ENCODE data around the gene CDH4.

CDH4 gene

DNA sequence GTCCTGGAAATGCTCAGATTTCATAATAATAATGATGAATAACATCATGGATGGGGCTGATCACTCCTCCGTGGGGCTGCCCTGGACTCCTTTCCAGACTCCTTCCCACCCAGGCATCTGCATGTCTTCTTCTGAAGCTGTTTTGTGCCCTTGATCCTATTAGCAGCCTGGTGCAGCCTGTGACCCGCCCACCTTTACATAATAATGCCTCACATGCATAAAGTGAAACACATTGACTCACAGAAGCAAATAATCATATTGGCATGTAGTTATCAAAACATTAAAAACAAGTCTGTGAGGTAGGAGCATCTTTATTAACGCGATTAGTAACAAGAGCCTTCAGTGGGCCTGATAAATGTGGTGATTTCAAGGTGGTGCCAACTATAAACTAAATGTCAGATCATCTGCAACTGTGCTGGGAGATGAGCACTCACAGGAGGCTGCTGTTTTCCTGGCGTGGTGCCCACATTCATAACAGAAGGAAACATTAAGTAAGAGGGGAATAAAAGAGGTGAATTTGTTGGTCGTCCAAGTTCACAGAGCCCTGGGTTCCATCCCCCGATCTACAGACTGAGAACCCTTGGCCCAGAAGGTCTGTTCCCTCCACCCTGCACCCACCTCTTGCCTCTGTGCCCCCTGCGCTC is 344.7 kb downstream of the CDH4 start:
- no peak for DNase-seq

DNA sequence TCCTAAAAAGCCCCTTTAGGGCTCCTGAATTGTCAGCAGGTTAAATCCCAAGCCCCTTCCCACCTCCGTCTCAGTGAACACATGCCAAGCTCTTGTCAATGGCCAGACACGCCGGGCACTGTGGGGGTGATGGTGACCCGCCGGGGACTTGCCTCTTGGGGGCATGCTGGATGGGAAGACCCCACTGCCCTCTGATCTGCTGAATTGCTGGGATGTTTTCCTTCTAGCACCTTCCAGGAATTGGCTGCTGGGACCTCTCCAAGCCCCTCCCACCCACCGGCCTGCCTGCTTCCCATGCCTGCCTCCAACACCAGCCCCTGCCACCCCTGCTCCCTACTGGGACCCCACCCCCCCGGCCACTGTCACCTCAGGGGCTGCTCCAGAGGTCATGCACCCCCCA is 345.9 kb downstream of the CDH4 start:
- no peak for DNase-seq

DNA sequence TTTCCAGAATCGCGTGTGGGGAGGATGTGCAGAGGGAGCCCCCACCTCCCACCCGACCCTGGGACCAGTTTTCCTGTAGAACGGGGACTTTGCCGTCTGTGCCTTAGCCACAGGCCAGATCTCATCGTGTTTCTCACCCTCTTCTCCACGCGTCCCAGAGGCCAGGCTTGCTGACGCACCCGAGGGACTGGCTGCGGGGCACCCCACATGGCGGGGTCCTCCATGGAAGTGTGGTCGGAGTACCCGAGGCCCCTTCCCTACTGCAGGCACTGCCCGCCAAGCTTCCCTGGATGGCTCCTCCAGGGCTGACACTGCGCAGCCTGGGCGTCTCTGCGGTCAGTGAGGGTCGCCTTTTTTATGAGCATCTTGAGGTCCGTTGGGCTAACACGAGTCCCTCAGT is 346.5 kb downstream of the CDH4 start:
- DNase-seq: no peak

DNA sequence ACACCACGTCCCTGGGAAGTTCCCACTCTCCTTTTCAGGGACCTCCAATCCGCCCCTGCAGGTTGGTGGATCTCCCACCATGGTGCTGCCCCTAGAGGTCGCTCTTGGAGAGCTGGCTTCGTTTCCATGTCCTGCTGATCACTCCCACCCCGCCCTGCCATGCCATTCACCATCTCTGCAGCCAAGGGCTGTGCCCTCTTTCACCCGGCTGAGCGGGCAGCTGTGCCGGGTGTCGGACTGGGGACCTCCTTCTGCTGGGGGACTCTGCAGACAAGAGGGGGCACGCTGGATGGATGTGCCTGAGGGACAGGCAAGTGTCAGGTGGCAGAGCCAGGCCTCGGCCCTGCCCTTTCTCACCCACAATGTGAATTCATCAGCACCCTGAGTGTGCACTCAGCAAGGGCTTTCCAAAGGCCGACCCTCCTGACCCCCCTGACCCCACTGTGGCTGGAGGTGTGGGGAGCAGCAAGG is 347.0 kb downstream of the CDH4 start:
- DNase-seq: no peak

DNA sequence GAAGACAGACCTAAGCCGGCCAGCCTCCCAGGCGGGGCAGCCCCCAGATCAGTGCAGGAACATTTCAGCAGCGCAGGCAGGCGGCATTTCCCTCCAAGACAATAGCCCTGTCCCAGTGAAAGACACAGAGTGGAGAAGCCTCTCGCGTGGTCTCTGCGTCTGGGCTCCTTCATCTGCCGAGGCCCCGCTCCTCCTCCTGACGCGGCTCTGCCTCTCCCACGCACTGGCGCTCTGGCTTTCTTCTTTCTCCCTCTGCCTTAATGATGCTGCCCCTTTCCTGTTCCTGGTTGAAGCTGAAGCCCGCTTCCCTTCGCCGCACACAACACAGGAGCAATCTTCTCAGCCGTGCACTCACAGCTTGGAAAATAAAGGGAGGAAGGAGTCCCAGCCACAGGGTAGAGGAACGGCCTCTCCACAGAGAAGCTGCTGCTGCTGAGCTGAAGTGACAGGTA is 347.5 kb downstream of the CDH4 start:
- DNase-seq: no peak

DNA sequence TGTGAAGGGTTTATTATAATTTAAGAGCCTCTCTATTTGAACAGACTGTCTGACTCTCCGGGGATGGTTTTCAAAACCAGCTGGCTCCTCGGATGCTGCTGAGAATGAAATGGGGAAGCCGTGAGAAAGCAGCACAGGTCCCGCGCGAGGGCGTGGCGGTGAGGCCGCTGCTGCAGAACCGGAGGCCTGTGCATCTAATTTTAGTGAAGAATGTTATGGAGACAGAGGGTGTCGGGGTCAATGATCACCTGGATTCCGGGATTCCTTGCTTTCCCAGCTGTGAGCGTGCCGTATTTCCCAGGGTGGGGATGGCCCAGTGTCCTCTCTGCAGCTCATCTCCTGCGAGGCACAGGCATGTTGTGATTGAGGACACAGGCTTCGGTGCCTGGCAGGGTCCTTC is 348.0 kb downstream of the CDH4 start:
- no peak for DNase-seq

DNA sequence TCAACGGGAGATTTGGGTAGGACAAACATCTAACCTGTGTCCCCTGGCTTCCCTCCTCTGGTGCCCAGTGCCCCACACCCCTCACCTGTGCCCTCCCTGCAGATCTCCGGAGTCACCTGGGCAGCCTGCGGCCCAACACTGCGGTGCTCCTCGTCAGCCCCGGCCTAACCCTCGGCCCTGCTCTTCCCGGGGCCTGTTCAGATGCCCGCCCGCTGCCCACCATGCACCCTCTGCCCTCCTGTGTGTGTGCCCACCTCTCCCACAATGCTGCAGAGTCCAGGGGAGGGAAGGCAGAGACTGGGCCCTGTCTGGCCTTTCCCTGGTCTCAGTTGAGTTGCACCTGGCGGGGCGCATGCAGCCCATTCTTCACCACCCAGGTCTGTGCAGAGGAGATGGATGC is 349.3 kb downstream of the CDH4 start:
- DNase-seq: no peak

DNA sequence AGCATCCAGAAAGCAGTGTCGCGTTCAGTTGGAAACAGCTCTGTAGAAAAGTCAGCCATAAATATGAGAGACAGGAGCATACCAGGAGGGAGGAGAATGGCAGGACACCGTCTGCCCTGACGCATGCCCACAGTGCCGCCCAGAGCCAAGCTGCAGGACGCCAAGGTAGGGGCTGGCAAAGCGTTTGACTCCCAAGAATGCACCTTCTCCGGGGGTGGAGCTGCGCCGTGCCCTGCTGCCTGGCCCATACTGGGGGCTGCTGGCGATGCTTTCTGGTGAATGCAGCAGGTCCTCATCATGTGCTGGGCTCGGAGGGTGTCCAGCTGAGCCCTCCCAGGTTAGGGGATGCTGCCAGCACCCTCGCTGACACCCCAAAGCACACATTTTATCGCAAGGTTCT is 349.8 kb downstream of the CDH4 start:
- no peak for DNase-seq

DNA sequence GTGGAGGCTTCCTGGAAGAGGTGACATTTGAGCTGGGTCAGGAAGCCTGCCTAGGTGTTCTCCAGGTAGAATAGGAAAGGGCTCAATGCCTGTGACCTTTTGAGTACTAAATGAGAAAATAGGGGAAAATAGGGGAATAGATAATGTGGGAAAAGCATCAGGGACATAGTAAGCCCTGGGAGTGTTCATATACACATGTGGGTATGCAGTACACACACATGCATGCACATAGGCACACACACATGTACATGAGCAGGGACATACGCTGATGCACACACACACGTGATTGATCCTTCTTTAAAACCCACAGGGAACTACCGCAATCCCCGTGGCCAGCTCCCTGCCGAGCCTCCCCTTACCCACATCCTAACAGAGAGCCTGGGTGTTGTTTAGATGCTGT is 351.7 kb downstream of the CDH4 start:
- no peak for DNase-seq

DNA sequence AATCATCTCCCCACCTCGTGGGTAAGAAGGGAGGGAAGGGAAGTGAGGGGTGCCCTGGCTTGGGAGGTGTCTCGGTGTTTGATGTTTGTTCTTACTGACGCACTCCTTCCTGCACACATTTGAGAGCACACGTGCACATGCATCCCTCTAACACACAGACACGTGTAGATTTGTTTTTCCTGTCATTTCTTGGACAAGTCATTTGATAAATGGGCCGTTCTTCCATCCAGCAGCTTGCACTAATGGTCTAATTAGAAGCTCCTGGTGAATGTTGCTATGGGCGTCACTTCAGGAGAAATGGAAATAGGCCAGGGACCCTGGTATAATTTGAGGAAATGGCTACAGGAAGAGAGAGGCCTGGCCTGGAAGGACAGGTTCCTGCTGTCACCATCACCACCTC is 352.5 kb downstream of the CDH4 start:
- no peak for DNase-seq

DNA sequence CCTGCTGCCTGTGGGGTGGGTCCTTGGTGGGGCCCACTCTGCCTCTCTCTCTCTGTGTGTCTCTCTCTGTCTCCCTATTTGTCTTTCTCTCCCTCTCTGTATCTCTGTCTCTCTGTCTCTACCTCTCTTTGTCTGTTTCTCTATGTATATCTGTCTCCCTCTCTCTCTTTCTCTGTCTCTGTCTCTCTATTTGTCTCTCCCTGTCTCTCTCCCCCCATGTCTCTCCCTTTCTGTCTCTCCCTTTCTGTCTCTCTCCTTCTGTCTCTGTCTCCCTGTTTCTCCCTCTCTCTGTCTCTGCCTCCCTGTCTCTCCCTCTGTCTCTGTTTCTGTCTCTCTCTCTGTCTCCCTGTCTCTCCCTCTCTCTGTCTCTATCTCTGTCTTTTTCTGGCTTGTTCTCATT is 353.2 kb downstream of the CDH4 start:
- no peak for DNase-seq

DNA sequence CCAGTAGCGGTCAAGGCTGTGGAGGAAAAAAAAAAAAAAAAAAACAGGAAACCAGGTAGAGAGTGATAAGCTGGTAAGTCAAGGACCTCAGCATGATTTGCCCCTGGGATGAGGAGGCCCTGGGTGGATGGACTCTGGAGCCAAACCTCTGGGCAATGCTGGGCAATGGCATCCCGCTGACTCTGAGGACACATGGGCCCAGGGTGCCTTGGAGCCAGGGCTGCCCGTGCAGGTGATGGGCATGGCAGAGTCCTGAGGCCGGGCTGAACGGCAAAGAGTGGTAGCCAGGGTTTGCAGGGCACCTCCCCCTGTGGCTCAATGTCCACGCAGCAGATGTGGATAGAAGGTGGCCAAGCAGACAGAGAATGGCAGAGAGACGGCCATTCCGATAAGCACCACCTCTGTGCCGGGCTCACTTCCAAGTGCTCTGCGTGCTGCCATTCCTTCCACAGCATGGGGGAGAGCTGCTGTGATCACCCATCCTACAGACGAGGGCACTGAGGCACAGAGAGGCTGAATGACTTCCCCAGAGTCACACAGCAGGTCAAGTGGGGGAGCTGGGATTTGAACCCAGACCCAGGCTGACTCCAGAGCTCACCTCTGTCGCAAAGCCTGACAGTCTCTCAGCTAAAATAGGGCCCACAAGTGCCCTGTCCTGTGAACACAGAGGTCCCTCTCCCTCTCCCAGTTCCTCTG is 353.9 kb downstream of the CDH4 start:
- no peak for DNase-seq

DNA sequence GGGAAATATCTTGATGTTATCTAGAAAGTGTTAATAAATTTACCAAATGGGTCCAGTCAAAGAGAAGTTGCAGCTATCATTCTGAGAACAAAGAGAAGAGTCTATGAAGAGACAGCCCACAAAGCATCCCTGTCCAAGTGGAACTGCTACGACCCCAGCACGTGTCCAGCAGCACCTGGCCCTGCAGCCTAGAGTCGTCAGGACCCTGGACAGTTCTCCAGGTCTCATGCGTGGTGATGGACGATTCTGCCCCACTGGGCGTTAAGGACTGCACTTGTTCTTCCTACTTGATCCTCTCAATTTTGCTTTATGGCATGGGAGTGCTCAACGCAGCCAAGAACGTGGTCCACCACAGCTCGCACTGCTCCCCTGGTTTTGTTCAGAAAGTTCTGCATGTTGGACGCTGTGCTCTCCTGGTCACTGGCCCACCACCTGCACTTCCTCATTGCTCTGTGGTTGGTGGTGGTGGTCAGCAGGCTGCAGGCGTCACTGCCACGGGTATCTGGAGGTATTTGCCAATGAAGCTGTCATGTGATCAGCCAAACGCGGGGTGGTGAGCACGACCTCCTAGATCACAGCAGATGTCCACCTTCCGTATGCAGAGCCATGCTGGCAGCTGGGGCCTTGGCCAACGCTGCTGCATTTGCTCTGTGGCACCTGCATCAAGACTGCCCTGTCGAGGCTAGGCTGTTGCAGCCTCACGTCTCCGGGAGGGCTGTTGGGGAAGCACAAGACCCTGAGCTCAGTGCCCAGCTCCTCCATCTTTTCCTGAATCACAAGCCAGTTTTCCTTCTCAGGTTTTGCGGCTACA is 356.4 kb downstream of the CDH4 start:
- no peak for DNase-seq

DNA sequence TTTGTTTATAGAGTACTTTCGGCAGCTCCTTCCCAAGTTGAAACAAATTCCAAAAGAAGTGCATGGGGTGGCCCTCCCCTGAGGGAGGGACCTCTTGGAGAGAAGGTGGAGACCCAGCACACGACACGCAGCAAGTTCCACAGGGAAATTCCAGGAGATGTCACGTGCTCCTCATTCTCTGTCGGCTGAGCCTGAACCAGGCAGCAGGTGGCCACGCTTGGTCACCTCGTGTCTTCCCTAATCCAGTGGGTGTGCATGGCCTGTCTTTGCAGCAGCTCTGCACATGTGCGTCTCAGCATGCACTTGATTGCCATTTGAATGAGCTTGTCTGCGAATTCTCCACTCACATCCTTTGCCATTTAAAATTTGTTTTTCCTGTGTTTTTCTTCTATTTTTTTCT is 357.4 kb downstream of the CDH4 start:
- DNase-seq: no peak

DNA sequence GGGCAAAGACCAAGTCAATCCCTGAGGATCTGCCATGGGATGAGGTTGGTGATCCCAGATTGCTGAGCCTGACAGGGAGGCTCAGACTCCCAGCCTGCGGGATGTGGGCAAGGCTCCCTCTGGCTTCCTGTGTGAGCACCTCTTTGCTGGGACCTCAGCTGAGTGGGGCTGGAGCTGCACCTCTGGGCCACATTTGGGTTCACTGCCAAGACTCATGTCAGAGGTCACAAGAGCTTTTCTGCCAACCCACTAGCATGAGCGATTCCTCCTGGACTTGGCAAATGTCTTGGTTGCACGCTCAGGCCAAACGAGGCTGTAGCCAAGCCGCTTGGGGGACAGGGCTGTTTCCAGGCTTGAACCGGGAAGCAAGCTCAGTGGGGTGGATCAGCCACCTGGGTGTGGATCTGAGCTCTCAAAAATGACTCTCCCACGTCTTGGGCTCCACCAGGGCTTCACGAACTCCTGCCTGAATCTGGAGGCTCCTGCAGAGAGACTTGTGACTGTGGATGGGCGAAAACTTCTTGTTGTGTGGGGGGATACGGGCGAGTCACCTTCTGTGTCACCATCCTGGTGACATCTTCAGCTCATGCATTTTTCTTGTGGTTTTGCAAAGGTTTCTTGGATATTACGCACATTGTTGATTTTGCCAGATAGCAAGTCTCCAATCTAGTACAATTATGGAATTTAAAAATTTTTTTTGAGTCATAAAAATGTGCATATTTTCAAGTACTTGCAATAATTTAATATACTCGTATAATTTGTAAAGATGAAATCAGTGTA is 359.5 kb downstream of the CDH4 start:
- no peak for DNase-seq

DNA sequence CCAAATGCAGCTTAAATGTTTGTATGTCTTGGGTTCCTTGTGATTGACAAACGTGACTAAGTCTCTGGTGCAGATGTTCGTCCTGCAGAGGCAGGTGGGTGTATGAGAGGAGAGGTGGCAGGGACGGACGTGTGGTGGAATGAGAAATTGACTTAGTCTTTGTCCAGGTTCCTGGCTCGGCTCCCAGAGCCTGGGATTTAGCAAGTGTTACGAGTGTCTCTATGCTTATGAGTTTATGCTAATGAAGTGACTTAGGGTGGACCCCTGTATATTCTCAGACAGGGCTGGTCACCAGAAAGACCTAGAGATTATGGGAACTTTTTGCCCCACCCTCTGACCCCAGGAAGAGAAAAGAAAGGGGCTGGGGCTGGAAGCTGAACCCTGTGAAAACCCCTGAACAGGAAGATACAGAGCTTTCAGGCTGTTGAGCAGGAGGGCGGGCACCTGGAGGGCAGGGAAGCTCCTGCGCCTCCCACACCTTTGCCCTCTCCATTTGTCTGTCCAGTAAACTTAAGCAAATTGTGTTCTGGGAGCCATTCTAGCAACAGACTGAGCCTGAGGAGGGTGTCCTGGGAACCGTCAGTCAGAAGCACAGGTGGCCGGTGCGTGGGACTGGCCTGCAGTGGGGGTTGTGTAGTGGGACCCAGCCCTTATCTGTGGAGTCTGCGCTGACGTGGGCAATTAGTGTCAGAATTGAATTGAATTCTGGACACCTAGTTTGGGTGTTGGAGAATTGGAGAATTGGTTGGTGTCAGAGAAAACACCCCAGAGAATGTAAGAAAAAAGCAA is 362.1 kb downstream of the CDH4 start:
- no peak for DNase-seq

DNA sequence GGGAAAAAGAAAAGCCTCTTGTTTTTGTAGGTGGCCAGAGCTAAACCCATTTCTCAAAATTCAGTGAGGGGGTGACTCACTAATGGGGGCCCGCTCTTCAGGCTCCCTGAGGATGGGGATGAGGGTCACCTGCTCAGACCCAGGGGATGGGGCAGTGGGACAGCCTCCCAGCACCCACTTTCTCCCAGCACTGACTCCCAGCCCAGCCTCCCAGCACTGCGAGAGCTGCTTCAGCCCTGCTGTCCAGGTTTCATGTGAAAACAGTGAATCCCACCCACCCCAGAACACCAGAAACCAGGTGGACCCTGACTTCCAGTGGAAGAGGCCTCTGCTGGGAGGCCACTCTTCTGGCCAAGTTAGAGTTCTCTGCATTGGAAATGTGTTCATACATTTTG is 362.6 kb downstream of the CDH4 start:
- DNase-seq: no peak

DNA sequence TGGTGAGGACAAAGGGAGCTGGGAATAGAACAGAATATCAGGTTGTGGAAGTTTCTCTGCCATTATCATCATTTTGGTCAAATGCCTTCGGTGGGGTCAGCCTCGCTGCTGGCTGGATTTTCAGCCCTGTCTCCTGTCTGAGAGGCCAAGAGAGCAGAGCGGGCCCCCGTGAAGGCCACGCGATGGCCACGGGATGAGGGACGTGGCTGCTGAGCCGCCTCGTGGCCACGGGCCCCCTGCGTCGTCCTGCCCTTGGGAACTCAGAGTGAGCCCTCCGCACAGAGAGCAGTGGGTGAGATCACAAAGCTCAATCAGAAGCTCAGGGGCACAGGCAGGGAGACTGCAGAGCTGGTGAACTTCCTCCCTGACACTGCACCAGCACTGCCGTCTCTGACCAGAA is 363.7 kb downstream of the CDH4 start:
- no peak for DNase-seq

DNA sequence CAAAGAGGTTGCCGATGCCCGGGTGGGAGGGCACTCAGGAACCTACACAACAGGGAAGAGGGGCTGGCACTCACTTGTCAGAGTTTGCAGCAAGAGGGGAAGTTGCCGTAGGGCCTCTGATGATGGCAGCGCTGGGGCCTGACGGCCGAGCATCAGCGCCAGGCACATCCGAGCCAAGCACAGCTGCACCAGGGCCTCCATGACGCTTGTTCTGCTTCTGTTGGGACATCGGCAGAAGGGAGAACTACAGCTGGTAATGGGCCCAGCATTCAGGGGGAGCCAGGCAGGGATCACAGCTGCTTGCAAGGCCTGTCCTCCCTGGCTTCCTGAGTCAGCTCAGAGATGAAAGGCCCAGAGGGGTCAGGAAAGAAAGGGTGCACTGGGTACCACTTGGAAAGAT is 367.7 kb downstream of the CDH4 start:
- DNase-seq: no peak

DNA sequence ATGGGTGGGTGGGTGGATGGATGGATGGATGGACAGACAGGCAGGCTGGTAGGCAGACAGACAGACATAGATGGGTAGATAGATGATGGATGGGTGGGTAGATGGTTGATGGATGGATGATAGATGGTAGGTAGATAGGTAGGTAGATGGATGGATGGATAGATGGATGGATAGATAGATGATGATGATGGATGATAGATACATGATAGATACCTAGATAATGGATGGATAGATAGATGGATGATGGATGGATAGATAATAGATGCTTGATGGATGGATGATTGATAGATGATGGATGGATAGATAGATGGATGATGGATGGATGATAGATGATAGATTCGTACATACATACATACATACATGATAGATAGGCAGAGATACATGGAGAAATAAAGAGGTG is 368.1 kb downstream of the CDH4 start:
- DNase-seq: no peak

DNA sequence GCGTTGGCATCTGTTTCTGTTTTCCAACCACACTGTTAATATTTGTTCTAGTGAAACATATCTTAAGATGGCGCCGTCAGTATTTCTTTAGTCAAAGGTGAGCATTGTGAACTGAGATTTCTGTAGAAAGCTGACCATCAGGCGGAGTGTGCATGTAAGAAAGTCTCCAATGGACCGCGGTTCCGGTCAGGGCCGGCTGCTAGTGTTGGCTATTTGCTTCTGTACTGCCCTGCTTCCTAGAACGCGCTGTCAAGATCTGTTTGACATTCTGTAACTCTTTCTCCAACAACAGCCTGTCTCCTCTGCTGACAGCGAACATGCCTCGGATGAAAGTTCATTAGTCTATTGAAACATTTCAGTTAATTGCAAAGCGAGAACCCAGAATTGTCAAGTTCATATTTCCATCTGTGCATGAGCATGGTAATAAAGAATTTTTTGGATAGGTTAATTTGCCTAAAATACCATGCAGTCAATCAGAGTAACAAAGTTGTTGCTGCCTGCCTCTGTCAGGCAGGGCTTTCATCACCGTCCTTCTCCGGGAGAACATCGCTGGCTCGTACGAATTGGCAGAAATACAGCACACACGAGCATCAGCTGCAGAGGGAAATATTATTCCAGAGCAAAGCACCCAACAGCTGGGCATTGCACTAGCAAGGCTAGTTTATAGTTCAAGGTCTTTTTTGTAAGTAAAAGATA is 369.1 kb downstream of the CDH4 start:
- no peak for DNase-seq

DNA sequence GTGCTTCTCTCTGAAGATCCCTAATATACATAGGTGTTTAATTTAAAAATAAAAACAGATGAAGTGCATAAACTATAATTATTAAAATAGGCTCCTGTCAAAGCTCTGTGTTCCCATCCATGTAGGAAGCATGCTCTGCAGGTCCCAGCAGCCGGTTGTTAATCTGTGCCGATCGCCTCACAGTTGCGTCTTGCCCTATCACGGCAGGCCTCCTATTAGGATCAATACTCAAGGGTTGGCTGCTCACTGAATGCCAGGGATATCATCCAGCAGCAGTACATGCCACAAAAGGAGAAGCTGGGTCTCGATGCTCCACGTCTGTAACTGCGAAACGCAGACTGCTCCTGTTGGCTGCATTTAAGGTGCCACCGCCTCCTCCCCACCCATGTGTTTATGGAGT is 369.8 kb downstream of the CDH4 start:
- DNase-seq: no peak
